CD4-positive, alpha-beta T cell treated with Interleukin-6 for 4 hours (primary cell): ENCODE data around the gene GRK5.

ENCODE experiments used
- DNase-seq: peaks from one replicate; pipeline ENCODE4 v3.0.0-alpha.2; 2020; ENCODE audit warnings: mixed read lengths

Gene GRK5

DNA sequence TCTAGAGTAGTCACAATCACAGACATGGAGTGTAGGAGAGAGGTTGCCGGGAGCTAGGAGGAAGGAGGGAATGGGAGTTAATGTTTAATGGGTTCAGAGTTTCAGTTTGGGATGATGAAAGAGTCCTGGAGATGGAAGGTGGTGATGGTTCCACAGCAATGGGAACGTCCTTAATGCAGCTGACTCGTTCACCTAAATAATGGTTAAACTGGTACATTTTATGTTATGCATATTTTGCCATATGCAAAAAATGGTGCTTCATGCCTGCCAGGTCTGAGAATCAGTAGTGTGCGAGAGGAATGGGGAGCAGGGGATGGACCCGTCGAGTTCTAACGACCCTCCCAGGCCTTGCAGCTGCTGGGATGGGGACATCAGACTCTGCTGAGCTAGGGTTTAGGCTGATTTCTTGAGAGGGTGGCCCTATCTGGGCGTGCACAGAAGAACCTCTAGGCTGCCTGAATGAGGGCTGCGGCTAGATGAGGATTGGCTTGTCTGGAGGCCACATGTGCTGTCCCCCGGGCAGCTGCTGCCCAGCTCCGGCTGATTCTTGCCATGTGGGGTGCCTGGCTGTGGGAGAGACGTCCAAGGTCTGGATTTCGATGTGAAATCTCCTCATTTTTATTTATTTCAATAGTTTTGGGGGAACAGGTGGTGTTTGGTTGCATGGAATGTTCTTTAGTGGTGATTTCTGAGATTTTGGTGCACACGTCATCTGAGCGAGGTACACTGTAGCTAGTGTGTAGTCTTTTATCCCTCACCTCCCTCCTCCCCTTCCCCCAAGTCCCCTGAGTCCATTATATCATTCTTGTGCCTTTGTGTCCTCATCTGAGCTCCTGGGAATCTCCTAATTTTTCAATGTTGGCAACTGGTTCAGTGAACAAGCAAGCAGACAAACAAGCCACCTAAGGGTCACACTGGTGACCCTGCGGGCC lies 116.0 kb downstream of the GRK5 start:
- no peak for DNase-seq

DNA sequence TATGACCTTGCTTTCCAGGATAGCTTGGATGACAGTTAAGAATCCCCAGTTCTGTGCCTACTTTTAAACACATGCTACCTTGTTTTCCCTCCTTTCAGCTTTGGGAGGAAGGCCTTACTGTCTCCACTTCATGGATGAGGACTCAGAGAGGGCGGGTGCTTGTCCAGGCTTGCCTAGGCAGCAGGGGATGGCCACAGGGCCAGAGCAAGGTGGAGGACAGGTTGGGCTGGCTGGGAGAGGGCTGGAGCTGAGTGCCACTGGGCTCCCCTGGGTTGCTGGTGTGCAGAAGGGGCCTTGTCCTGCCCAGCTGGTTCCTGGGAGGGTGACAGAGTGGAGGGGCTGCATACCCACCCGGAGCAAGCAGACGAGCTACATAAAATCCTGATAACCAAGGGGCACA lies 117.8 kb downstream of the GRK5 start:
- DNase-seq = no peak

DNA sequence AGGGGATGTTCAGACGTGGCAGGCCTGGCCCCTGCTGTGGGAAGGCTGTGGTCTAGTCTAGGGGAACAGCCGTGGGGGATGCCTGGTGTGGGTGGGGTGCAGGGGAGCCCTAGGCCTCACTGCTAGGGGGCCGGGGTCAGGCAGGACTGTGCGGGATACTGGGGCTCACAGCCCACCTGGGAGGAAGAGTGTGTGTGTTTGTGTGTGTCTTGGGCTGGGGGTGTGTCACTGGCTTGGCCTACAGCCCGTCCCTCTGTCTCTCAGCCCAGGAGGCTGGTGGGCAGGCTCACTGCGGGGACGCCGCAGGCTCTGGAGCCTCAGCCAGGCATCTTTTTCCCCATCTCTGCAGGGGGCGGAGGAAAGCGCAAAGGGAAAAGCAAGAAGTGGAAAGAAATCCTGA lies 118.8 kb downstream of the GRK5 start:
- no peak for DNase-seq

DNA sequence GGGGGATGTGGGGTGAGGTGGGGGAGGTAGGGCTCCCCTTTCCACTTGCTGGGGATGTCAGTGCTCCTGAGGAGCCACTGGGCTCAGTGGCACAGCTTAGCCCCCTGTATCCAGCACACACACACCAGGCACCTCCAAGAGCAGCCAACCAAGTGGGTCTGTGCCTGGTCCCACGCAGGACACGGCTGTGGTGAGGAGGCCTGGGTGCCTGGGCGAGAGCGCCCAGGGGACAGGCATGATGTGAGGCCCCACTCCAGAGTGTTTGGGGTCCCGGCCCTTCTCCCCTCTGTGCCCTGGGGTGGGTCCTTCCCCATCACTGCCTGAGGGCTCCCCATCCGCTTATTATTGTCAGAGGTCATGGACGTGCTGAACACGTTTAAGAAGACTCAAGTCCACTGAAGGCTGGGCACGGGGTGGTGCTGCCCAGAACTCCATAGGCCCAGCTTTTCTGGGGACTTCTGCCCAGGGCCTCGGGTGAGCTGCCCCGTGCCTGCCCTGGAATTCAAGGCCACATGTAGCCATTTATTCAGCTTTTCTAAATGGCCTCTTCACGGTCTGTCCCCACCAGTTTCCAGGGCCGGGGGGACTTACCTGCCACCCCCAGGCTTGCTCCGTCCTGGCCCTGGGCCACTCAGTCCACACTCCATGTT lies 119.8 kb downstream of the GRK5 start:
- DNase-seq = no peak

DNA sequence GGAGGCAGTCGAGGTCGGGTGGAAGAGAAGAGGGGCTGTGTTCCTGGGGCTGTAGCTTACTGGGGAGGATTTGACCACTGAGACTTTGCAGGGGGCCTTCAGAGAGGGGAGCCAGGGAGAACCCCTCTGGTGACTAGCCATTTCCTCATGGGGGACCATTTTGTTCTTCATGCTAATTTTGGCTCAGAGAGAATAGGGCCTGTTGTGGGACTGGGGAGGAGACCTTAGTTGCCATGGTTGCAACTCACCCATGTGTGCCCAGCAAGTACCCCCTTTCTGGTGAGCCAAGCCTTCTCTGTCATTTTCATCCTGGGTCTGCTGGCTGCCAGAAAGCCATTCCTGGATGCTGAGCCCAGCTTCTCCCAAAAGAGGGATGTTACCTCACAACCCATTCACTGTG lies 120.9 kb downstream of the GRK5 start:
- DNase-seq = no peak

DNA sequence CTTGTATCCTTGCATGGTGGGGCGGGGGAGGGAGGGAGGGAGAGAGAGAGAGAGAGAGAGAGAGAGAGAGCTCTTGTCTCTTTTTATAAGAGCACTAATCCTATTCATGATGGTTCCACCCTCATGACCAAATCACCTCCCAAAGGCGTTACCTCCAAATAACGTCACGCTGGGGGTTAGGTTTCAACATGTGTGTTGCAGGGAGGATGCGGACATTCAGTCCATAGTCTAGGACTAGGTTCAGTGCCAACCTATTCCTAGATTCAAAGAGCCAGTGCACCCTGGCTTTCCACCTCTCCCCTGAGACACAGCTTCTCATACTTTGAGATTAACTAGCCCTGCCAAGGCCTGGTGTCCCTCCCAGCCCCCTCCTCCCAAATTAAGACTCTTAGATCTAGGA lies 123.0 kb downstream of the GRK5 start:
- DNase-seq = no peak

DNA sequence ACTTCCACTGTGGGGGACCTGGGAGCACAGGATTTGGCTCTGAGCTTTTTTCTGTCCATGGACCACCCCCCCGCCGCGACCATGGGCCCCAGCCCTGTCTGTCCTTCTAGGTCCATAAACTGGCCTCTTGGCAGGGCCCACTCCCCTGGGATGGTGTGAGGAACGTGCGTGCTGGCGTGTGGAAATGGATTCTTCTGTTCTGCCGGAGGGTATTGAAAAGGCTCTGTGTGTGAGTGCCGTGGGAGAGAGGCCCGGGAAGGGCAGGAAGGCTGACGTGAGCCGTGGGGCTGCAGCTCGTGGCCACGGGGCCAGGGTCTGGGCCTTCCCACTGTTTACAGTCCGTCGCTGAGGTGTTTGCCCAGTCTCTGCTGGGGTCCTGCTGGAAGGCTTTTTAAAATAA lies 123.7 kb downstream of the GRK5 start:
- no peak for DNase-seq

DNA sequence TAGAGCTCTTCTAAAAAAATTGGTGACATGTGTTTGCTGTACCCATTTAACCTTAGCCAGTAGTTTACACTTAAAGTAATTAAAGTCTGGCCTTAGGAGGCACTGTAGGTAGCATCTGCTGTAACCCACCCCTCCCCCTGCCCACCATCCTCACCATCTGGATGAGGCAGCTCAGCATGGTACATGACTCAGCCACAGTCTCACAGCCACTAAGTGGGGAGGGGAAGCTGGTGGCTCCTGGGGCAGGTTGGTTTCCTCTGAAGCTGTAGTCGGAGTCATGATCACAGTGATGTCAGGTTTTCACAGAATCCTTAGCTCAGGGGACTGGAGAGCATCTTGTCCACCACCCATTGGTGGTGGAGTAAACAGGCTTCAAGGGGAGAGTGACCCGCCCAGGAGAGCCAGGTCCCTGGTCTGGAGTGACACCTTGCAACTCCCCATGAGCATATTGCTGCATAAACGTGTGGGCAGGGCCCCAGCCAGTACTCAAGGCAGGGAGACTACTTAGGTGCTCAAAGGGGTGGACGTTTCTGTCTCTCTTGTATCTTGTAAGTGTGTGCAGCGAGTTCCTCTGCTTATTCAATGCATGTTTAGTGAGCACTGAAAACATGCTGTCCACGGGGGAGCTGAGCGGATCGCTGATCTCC lies 125.9 kb downstream of the GRK5 start:
- peak; percentile 81 for DNase-seq

DNA sequence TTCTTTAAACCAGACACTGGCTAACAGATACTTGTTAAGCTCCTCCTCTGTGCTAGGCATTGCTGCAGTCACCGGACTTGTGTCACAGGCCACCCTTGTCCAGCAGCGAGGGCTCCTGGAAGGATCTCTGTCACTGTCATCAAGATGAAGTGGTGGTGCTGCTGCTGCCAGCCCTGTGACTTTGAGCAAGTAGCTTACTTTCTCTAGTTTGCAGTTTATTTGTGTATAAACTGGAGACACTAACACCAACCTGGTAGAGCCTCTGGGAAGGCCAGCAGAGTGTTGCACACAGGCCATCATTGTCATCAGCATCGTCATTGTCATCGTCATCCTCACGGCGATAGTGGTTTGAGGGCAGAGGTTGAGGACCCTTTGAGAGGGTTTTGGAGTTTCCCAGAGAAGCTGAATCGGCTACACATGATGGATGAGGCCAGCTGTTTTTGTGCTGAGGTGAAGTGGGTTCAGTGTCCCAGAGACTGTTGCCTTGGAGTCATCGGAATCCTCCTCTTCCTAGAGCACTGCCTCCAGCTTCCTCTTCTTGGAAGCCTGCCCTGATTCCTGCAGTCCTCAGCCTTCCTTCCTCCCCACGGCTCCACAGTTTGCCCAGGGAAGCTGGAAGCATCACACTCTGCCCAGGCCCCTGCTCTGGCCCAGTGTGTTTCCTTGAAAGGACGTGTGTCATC lies 128.4 kb downstream of the GRK5 start:
- no peak for DNase-seq

DNA sequence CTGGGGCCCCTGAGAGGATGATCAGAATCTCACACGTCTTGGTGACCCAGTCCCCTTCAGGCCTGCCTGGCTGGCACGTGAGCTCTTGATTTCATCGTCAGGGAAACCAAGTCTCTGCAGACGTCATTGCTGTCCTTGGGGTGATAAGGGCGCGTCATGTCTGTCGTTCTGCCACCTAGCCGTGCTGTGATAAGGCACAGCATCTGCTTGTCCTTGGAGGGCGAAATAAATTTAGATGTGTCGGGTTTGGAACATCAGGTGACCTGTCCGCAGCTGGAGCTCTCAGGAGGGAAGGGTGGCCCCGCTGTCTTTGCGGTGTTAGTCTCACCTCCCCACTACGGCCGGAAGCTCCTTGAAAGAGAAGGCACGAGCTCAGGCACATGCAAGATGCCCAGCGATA lies 129.2 kb downstream of the GRK5 start:
- no peak for DNase-seq

DNA sequence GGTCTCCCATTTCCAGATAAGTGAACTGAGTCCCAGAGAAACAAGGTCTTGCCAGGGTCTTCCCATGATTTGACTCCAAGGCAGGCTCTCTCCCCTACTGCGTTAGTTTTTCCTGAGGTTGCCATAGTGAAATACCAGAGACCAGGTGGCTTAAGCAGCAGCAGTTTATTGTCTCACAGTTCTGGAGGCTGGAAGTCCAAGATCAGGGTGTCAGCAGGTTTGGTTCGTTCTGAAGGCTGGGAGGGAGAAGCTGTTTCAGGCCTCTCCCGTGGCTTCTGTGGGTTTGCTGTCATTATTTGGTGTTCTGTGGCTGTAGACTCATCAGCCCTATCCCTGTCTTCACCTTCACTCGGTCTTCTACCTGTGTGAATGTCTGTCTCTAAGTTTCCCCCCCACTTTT lies 129.9 kb downstream of the GRK5 start:
- no peak for DNase-seq

DNA sequence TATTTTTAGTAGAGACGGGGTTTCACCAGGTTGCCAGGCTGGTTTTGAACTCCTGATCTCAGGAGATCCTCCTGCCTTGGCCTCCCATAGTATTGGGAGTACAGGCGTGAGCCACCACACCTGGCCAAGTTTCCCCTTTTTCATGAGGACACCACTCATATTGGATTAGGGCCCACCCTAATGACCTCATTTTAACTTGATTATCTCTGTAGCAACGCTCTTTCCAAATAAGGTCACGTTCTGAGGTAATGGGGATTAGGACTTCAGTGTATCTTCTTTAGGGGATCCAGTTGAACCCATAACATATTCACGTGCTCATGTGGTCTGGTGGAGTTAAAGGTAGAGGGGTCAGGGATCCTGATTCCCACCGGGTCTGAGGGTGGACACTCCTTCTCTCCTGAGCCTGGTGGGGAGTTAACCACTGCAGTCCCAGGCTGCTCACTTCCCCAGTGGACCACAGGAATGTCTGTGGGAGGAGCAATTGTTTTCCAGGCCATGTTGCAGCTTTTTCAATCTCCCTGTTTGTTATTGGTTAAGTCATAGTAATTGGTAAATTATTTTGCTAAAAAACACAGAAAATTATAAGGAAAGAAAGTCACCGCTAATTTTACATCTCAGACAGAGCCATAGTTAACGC lies 130.5 kb downstream of the GRK5 start:
- no peak for DNase-seq

DNA sequence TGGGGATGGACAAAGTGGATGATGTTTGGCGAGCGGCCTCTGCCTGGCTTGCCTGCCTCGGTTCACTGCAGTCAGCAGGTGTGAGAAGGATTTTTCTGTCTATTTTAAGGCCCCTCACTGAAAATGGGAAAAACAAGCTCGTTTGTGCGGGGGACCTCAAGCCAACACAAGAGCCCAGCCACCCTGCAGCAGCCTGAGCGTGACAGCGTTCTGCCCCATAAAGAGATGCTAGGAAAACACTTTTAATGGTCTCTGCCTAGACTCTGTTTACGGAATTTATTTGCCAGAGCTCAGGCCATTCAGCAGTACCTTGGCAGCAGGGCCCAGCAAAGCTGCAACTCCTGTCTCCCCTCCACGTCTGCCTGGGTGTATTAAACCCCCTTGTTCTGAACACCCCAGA lies 131.7 kb downstream of the GRK5 start:
- DNase-seq = no peak

DNA sequence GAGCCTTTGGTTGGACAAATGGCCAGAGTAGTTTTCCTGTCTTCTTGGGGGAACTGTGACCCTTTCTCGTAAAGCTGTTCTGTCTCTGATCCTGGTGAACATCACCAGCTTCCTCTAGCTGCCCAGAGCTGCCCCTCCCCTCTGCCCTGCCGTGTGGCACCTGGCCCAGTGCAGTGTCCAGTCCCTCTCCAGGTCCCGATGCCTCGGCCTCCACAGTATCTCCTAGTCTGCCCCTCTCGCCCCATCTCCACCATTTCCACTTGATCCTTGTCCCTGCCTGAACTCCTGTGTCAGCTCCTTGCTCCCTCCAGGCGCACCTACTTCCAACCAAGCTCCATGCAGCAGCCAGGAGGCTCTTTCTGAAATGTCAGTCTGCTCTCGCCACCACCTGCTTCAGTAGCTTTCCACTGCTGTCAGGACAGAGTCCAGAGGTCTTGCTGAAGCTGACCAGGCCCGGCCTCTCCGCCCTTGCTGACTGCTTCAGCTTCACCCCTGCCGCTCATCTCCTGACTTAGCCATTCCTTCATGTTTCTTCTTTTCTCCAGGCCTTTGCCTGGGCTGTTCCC lies 133.6 kb downstream of the GRK5 start:
- DNase-seq = no peak

DNA sequence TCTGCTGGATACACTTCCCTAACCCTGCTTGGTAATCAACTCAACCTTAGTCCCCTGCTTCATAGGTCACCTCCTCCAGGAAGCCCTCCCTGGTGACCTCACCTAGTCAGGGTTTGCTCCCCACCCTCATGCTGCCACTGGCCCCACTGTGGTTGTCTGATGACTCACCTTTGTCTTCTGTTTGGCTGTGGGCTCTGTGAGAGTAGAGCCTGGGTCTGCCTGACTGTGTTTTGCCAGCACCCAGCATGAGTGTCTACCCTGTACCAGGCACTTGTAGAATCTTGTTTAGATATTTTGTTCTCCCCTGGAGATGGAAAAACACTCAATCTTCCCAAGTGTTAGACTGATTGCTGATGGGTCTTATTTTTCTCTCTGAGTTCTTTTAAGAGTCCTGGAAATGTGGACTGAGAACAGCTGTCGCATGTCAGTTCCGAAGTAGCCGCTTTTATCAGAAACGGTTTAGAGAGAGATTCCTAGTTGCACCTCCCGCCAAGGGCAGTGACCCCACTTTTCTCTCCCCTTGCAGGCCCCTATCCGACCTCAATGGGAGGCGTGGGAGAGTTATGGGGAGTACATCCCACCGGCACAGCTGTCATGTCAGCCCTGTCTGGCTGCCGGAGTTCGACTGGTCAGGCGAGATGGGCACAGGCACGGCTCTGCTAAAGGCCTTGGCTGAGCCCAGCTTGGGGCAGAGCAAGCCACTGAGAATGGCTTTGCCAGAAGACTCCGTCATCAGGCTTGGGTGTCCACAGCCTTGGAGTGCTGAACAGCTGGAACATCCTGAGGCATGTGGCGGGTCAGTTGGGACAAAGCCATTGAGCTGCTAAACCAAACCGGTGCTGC lies 134.3 kb downstream of the GRK5 start:
- peak; percentile 75 for DNase-seq

DNA sequence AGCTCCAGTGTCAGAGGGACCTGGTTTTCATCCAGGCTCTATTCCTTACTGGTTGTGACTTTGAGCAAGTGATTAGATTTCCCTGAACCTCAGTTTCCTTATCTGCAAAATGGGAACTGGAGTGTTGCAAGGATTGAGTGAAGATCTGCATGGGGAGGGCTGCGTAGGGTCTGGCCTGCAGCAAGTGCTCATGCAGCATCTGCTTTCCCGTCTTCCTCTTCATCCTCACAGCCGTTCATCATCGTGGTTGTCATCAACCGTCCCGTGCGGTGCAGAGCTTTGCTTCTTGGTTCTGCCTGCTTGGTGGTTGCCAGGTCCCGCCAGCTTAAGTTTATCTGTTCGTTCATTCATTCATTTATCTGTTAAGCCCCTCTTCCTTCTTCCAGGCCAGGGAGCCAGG lies 135.0 kb downstream of the GRK5 start:
- DNase-seq = no peak

DNA sequence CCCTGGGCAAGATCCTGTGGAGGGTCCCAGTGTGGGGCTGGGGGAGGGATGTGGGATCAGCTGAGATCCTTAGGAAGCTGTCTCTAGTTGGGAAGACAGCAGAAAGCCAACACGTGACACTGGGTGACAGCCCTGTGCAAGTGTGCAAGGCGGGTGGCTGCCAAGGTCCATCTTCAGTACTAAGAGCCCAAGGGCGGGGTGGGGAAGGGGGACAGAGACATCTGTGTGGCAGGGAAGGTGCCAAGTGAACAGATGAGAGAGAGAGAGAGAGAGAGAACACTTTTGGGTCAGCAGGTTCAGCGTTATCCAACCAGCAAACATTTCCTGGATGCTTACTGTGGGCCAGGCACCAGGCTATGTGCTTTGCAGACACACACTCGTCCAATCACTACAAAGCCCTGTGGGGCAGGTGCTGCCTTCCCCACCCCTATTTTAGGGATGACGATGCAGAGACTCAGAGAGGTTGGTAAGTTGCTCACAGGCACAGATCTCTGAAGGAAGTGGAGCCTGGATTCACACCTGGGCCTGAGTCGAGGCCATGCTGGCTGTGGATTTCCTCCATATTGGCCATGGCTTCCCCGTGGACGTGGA lies 135.7 kb downstream of the GRK5 start:
- DNase-seq = no peak

DNA sequence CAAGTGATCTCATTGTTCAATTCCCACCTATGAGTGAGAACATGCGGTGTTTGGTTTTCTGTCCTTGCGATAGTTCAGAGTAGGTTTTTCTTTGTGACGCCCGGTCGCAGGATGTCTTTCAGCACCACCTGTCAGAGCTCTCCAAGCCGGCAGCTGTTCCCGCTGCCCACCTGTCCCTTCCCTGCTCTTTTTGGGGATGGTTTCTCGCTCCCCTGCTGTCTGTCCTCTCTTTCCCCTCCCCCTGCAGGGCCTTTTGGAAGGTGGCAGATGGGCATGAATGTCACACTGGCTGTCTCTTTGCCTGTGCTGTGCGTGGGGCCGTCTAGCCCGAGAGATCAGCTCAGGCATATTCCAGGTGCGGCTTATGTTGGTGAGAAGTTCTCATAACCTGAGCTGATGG lies 137.0 kb downstream of the GRK5 start:
- no peak for DNase-seq

DNA sequence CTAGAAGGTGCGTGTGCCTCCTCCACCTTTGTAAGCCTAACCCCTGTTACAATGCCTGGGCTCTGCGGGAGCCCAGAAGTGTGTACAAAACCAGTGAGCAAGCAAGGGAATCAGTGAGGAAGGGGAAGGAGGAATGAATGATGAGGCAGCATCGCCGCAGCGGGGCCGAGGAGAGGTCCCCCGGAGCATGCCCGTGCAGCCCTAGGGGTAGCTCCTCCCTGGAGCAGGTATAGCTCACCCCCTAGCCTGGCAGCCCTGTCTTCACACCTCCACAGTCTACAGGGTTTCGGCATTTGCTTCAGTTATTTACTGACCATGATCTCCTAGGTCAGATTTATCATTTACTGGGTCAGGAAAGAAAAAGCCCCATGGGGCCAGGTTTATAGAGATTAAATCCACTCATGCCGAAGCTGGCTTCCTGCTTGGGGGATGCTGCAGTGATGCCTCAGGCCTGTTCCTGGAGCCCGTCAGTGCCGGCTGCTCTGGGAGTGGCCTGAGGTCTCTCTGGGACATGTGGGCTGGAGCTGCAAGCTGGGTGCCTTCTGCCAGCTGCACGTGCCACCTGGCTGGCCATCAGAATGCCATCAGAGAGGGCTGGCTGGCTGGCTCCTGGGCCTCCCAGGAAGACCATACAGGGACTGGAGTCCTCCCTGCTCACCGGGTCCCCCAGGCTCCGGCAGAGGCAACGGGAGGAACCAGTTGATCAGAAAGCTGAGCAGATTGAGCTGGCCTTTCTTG lies 138.9 kb downstream of the GRK5 start:
- no peak for DNase-seq
